RWPE2 (cell line): Measurements from ENCODE around the gene SAP30L.
A peak's percentile ranks its signal among the peaks of the same experiment; 100 is the strongest.

Source experiments
- ATAC-seq: fragments of 200-7000 bp; cut with Tn5 transposase; 3 replicates; pipeline ENCODE4 v1.9.1; 2021; ENCODE audit warnings: low read depth
- DNase-seq: peaks from one replicate; pipeline ENCODE4 v3.0.0-alpha.2; 2020; ENCODE audit warnings: low spot score
- H3K27ac ChIP-seq: fragments of 450-650 bp; 2 replicates; pipeline ENCODE4 v1.5.1; 2017; ENCODE audit warnings: mild to moderate bottlenecking; ENCODE audit not compliant: poor library complexity, severe bottlenecking
- H3K27me3 ChIP-seq: fragments of 250-450 bp; sonication (Bioruptor Pico); 2 replicates; pipeline ENCODE4 v1.5.1; 2021; ENCODE audit warnings: mild to moderate bottlenecking, moderate library complexity; ENCODE audit not compliant: insufficient read depth, poor library complexity, severe bottlenecking
- H3K36me3 ChIP-seq: fragments of 250-450 bp; sonication (Bioruptor Pico); 2 replicates; pipeline ENCODE4 v1.5.1; 2020; ENCODE audit warnings: low read depth, mild to moderate bottlenecking, moderate library complexity
- H3K4me1 ChIP-seq: fragments of 250-450 bp; sonication (Bioruptor Pico); 2 replicates; pipeline ENCODE4 v1.5.1; 2021; ENCODE audit warnings: mild to moderate bottlenecking, moderate library complexity; ENCODE audit not compliant: insufficient read depth, poor library complexity, severe bottlenecking
- H3K4me3 ChIP-seq: fragments of 250-450 bp; sonication (Bioruptor Pico); 2 replicates; pipeline ENCODE4 v1.5.1; 2021; ENCODE audit warnings: mild to moderate bottlenecking, moderate library complexity; ENCODE audit not compliant: severe bottlenecking
- H3K9me3 ChIP-seq: fragments of 250-450 bp; sonication (Bioruptor Pico); 2 replicates; pipeline ENCODE4 v1.5.1; 2021; ENCODE audit warnings: mild to moderate bottlenecking, moderate library complexity; ENCODE audit not compliant: severe bottlenecking
- TF ChIP-seq, protein P1 (sequence below): fragments of 450-650 bp; IDR thresholded peaks from one replicate; pipeline ENCODE4 v1.5.1; 2017; ENCODE audit warnings: mild to moderate bottlenecking, moderate library complexity; ENCODE audit not compliant: poor library complexity, severe bottlenecking

The SAP30L gene

DNA sequence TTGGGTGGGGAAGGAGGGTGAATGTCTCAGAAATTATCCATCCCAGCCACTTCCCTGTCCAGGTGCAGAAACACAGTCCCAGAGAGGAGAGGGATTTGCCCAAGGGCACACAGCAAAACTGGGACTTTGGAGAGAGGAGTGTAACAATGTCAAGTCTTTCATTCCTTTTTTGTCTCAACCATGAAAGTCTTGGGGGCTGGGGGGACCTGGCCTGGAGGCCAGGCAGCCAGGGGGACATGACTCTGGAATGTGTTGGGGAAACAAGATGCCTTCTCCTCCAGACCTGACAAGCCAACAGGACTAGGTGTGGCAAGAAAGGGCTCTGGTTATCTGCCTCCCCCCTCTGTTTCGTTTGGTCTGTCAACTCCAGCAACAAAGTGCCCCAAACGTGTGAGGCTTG is 46.1 kb downstream of the SAP30L start:
- H3K4me1 ChIP-seq, result no peaks in the 10 kb centered on the region
- no peak overlapping the region for H3K27ac ChIP-seq
- no peaks in the 10 kb centered on the region for H3K36me3 ChIP-seq
- peaks cover 93% of the 10 kb centered on the region for H3K27me3 ChIP-seq
- no peak overlapping the region for H3K4me3 ChIP-seq
- no peaks in the 10 kb centered on the region for H3K9me3 ChIP-seq
- no peak for ATAC-seq
- DNase-seq, result no peak
- TF ChIP-seq, protein P1, sequence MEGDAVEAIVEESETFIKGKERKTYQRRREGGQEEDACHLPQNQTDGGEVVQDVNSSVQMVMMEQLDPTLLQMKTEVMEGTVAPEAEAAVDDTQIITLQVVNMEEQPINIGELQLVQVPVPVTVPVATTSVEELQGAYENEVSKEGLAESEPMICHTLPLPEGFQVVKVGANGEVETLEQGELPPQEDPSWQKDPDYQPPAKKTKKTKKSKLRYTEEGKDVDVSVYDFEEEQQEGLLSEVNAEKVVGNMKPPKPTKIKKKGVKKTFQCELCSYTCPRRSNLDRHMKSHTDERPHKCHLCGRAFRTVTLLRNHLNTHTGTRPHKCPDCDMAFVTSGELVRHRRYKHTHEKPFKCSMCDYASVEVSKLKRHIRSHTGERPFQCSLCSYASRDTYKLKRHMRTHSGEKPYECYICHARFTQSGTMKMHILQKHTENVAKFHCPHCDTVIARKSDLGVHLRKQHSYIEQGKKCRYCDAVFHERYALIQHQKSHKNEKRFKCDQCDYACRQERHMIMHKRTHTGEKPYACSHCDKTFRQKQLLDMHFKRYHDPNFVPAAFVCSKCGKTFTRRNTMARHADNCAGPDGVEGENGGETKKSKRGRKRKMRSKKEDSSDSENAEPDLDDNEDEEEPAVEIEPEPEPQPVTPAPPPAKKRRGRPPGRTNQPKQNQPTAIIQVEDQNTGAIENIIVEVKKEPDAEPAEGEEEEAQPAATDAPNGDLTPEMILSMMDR, result no peak

GRCh38 chr5:154493274-154493673 is 47.5 kb downstream of the SAP30L start:
- no peaks in the 10 kb centered on the region for H3K36me3 ChIP-seq
- no peak overlapping the region for H3K27ac ChIP-seq
- ATAC-seq (no peak), DNase-seq (no peak)
- H3K9me3 ChIP-seq, result no peaks in the 10 kb centered on the region
- TF ChIP-seq, protein P1, result no peak
- no peaks in the 10 kb centered on the region for H3K4me1 ChIP-seq
- H3K27me3 ChIP-seq, result peaks cover 82% of the 10 kb centered on the region
- H3K4me3 ChIP-seq, result no peak overlapping the region

DNA sequence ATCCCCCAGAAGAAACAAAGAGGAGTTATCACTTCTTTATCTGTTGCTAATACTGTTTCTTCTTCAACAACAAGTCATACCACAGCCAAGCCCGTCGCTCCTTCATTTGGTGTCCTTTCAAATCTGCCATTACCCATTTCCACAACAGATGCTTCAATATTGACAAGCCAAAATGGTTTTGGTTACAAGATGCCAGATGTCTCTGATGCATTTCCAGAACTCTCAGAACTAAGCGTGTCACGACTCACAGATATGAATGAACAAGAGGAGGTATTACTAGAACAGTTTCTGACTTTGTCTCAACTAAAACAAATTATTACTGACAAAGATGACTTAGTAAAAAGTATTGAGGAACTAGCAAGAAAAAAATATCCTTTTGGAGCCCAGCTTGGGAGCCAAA is 48.2 kb downstream of the SAP30L start:
- Histone ChIP-seq H3K9me3 (no peaks in the 10 kb centered on the region), H3K27me3 (peaks cover 74% of the 10 kb centered on the region), H3K4me1 (no peaks in the 10 kb centered on the region), H3K36me3 (no peaks in the 10 kb centered on the region), H3K4me3 (no peak overlapping the region), H3K27ac (no peak overlapping the region)
- no peak for ATAC-seq
- TF ChIP-seq, protein P1, result no peak
- DNase-seq, result no peak

DNA sequence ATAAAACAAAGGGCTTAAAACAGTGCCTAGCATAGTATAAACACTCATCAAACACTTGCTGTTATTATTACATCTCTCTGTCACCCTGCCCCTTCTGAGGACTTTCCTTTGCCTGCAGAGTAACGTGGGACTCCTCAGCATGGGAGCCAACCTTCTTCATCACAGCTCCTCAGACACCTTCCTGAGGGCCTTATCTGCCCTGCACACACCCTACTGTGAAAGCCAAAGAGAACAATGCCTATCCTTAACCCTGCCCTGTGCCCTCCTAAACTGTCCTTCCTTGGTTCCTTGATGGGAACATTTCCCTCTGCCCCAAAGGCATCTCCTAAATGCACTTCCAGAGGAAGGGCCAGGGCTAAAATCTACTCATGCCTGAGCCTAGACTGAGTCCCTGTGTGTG is 52.8 kb downstream of the SAP30L start:
- Histone ChIP-seq H3K9me3 (no peaks in the 10 kb centered on the region), H3K4me3 (no peak overlapping the region), H3K4me1 (no peaks in the 10 kb centered on the region), H3K27me3 (peaks cover 36% of the 10 kb centered on the region), H3K36me3 (no peaks in the 10 kb centered on the region), H3K27ac (no peak overlapping the region)
- ATAC-seq, result 0 out of 3 replicates have a peak, but pooled peaks have one; percentile 19
- no peak for DNase-seq
- TF ChIP-seq, protein P1, result no peak

DNA sequence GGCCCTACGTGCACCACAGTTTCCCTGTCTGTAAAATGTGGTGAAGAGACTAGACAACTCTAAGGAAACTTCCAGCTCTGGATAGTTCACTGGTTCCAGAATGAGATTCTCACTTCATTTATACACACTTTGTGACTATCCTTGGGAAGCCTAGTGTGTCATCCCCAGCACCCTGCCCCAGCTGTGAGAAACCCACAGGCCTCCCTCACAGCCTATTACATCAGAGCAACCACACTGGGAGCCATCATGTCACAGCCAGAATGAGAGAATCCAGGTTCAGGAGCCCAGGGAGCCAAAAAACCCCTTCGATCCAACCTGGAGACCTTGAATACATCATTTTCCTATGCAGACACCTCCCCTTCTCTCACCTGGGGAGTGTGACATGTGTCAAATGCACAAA is 53.2 kb downstream of the SAP30L start:
- TF ChIP-seq, protein P1, result no peak
- Histone ChIP-seq H3K4me1 (no peaks in the 10 kb centered on the region), H3K4me3 (no peak overlapping the region), H3K9me3 (no peaks in the 10 kb centered on the region), H3K36me3 (no peaks in the 10 kb centered on the region), H3K27ac (no peak overlapping the region), H3K27me3 (peaks cover 32% of the 10 kb centered on the region)
- ATAC-seq (no peak), DNase-seq (no peak)
